ENCODE results near the gene APMAP. TPM values are rescaled to one million over a fixed set of nuclear protein-coding genes. Genes with fewer than 3 reads are reported as not detected.

APMAP gene
- total RNA-seq, 1 experiment from 2014 or later = 67.8 TPM

DNA sequence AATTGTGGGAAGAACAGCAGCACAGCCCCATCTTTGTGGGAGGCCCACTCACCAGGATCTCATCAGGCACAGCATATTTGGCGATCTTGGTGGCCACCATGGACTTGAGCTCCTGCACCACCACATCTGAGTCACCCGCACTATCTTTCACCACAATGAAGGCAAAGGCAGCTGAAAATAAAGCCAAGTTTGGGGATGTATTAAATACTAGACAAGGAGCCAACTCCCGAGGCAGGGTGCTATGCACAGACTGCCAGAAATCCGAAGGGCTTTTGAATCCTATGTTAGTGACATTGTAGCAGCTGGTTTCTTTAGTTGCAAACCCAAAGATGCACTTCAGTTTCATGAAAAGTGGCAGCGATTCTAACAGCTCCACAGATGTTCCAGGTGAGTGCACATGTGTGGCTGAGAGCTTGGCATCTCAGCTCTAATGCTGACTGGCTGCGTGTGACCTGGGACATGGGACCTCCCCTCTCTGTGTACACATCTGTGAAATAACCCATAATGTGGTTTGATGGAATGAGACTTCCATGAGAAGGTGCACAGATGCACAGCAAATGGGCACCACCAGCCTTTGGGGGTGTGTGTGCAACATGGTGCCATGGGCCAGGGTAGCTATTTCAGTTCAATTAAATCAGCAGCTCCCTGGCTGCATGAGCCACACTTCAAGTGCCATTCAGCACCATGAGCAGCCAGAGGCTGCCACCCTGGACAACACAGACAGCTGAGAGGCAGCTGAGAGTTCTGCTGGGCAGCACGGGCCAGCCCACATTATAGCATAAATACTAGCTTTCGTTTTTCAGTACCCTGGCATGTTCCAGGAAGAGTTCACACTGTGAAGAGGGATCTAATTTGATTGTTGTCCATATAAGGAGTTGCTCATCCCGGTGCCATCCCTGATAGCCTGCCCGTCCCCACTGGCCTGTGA is 16.9 kb upstream of the APMAP start:
- TF ChIP-seq, protein P1, sequence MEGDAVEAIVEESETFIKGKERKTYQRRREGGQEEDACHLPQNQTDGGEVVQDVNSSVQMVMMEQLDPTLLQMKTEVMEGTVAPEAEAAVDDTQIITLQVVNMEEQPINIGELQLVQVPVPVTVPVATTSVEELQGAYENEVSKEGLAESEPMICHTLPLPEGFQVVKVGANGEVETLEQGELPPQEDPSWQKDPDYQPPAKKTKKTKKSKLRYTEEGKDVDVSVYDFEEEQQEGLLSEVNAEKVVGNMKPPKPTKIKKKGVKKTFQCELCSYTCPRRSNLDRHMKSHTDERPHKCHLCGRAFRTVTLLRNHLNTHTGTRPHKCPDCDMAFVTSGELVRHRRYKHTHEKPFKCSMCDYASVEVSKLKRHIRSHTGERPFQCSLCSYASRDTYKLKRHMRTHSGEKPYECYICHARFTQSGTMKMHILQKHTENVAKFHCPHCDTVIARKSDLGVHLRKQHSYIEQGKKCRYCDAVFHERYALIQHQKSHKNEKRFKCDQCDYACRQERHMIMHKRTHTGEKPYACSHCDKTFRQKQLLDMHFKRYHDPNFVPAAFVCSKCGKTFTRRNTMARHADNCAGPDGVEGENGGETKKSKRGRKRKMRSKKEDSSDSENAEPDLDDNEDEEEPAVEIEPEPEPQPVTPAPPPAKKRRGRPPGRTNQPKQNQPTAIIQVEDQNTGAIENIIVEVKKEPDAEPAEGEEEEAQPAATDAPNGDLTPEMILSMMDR (conservative IDR thresholded peaks at IDR 0.05) = no peak
- H2AK5ac ChIP-seq (ENCODE audit: insufficient read length, low read length) = no peak overlapping the region
- no peak overlapping the region for H3K27ac ChIP-seq (ENCODE audit: insufficient read length, low read depth, low read length)
- no peaks in the 10 kb centered on the region for H3K79me1 ChIP-seq (ENCODE audit: insufficient read depth, low read depth, low read length, poor library complexity, severe bottlenecking)
- H3K18ac ChIP-seq (ENCODE audit: insufficient read length, low read depth, low read length) = no peak overlapping the region
- H3K9ac ChIP-seq (ENCODE audit: extremely low read depth, insufficient read length, low read length) = no peak overlapping the region
- H3K9me3 Mint-ChIP-seq = no peaks in the 10 kb centered on the region
- no peaks in the 10 kb centered on the region for H3K36me3 Mint-ChIP-seq (ENCODE audit: insufficient read depth in 1 of 3, low read depth in 3 of 3)
- H3K4me1 Mint-ChIP-seq = peaks cover 0 to 3% of the 10 kb centered on the region in 2 experiments; a peak in 1 of 4 replicates
- no peaks in the 10 kb centered on the region for H3K23me2 ChIP-seq (ENCODE audit: insufficient read length, low read depth, low read length, poor library complexity, severe bottlenecking)
- H2BK120ac ChIP-seq (ENCODE audit: low read depth, low read length, poor library complexity, severe bottlenecking) = no peak overlapping the region
- WGBS (ENCODE audit: extremely low coverage, insufficient read length, low lambda C conversion rate) = no CpG with 5 or more reads among the region's 10 CpGs
- H2BK5ac ChIP-seq (ENCODE audit: insufficient read length, low read length) = no peak overlapping the region
- H3K4me3 Mint-ChIP-seq = no peak overlapping the region
- H3K4me1 ChIP-seq (ENCODE audit: insufficient read depth, low read length) = no peaks in the 10 kb centered on the region
- no peaks in the 10 kb centered on the region for H3K9me3 ChIP-seq (ENCODE audit: control insufficient read depth, low read depth, low read length)
- H4K91ac ChIP-seq (ENCODE audit: insufficient read length, low read depth, low read length) = no peak overlapping the region
- no peak overlapping the region for H3K27ac Mint-ChIP-seq
- no peak for DNase-seq
- no peak overlapping the region for H2BK20ac ChIP-seq (ENCODE audit: low read depth, low read length, poor library complexity, severe bottlenecking)
- H3K27me3 Mint-ChIP-seq (ENCODE audit: low read depth) = peaks cover 8% of the 10 kb centered on the region
- H4K20me1 ChIP-seq (ENCODE audit: control insufficient read depth, insufficient read depth, insufficient read length) = no peaks in the 10 kb centered on the region
- H3K27me3 ChIP-seq (ENCODE audit: insufficient read depth, low read length) = no peaks in the 10 kb centered on the region
- no peaks in the 10 kb centered on the region for H3K79me2 ChIP-seq (ENCODE audit: insufficient read depth, low read length)
- no peak overlapping the region for H3K4me2 ChIP-seq (ENCODE audit: insufficient read depth, insufficient read length, low read length)
- H2AFZ ChIP-seq (ENCODE audit: low read length) = no peak overlapping the region
- H3K4ac ChIP-seq (ENCODE audit: low read depth, low read length) = no peak overlapping the region
- H2BK12ac ChIP-seq (ENCODE audit: insufficient read length, low read depth, low read length) = no peak overlapping the region
- H4K5ac ChIP-seq (ENCODE audit: insufficient read length, low read depth, low read length) = no peak overlapping the region
- H3T11ph ChIP-seq (ENCODE audit: low read length) = no peak overlapping the region
- no peak overlapping the region for H2BK15ac ChIP-seq (ENCODE audit: low read depth, low read length)
- H3K23ac ChIP-seq (ENCODE audit: insufficient read length, low read depth, low read length) = no peak overlapping the region
- H3K56ac ChIP-seq (ENCODE audit: insufficient read length, low read depth, low read length) = no peak overlapping the region
- no peak overlapping the region for H3K14ac ChIP-seq (ENCODE audit: insufficient read depth, low read length)
- no peak overlapping the region for H4K8ac ChIP-seq (replicated peaks; ENCODE audit: insufficient read length, low read depth, low read length)
